ENCODE measurements around the gene ADAMTS2. TPM values are rescaled to one million over a fixed set of nuclear protein-coding genes. Genes with fewer than 3 reads are reported as not detected.

Gene ADAMTS2
- total RNA-seq, 4 donors from 2014 or later = 6.0 to 20.9 (median 13.5) TPM

- intact Hi-C loops (cut with DNase I; ENCODE audit: low total_unique reads) = no loop called here
- Histone ChIP-seq H3K27me3 (no peaks in the 10 kb centered on the region), H3K9me3 (no peaks in the 10 kb centered on the region), H3K4me1 (no peaks in the 10 kb centered on the region), H3K36me3 (no peaks in the 10 kb centered on the region), H3K27ac (no peak overlapping the region), H3K4me3 (no peak overlapping the region)
- 75% methylated on average over 5 of the region's 5 CpGs; no CpG with 5 or more reads in 1 of the 2 donors for WGBS, 2 donors (ENCODE audit: low coverage in 1 of 2)
- in situ Hi-C loops (cut with MboI; ENCODE audit: low pct_ligation_motif_present in 1 of 4, low pct_unique_long_range_greater_than_20kb in 1 of 4, low sequenced_read_pairs in 3 of 4) = no loop called here
- peak; percentile 3 for DNase-seq
- no peak for TF ChIP-seq POLR2AphosphoS5 (IDR thresholded peaks at IDR 0.05)
- TF ChIP-seq POLR2A (IDR thresholded peaks at IDR 0.05) = no peak
- TF ChIP-seq EP300 (IDR thresholded peaks at IDR 0.05; ENCODE audit: low read depth) = no peak
- TF ChIP-seq CTCF (IDR thresholded peaks at IDR 0.05) = no peak
Measured at GRCh38 chr5:179253730-179254129, 91.5 kb downstream of the ADAMTS2 start.

- WGBS, 2 donors (ENCODE audit: low coverage in 1 of 2) = 70 to 84% methylated on average over 3 to 8 of the region's 8 CpGs
- Histone ChIP-seq H3K27me3 (no peaks in the 10 kb centered on the region), H3K9me3 (no peaks in the 10 kb centered on the region), H3K27ac (no peak overlapping the region), H3K4me3 (no peak overlapping the region), H3K36me3 (no peaks in the 10 kb centered on the region), H3K4me1 (no peaks in the 10 kb centered on the region)
- intact Hi-C loops (cut with DNase I; ENCODE audit: low total_unique reads) = no loop called here
- in situ Hi-C loops (cut with MboI; ENCODE audit: low pct_ligation_motif_present in 1 of 4, low pct_unique_long_range_greater_than_20kb in 1 of 4, low sequenced_read_pairs in 3 of 4) = no loop called here
- no peak for DNase-seq
- TF ChIP-seq POLR2AphosphoS5 (IDR thresholded peaks at IDR 0.05) (no peak), POLR2A (IDR thresholded peaks at IDR 0.05) (no peak), CTCF (IDR thresholded peaks at IDR 0.05) (no peak), EP300 (IDR thresholded peaks at IDR 0.05; ENCODE audit: low read depth) (no peak)
Measured at GRCh38 chr5:179251276-179251969, 93.8 kb downstream of the ADAMTS2 start.

- Histone ChIP-seq H3K9me3 (no peaks in the 10 kb centered on the region), H3K4me1 (no peaks in the 10 kb centered on the region), H3K27ac (no peak overlapping the region), H3K36me3 (no peaks in the 10 kb centered on the region), H3K27me3 (no peaks in the 10 kb centered on the region), H3K4me3 (no peak overlapping the region)
- TF ChIP-seq POLR2AphosphoS5 (IDR thresholded peaks at IDR 0.05) (no peak), CTCF (IDR thresholded peaks at IDR 0.05) (no peak), POLR2A (IDR thresholded peaks at IDR 0.05) (no peak), EP300 (IDR thresholded peaks at IDR 0.05; ENCODE audit: low read depth) (no peak)
- in situ Hi-C loops (cut with MboI; ENCODE audit: low pct_ligation_motif_present in 1 of 4, low pct_unique_long_range_greater_than_20kb in 1 of 4, low sequenced_read_pairs in 3 of 4) (no loop called here), intact Hi-C loops (cut with DNase I; ENCODE audit: low total_unique reads) (no loop called here)
- peak; percentile 2 for DNase-seq
- WGBS, 2 donors (ENCODE audit: low coverage in 1 of 2) = 84% methylated on average over 13 of the region's 13 CpGs; no CpG with 5 or more reads in 1 of the 2 donors
Measured at GRCh38 chr5:179250561-179251225, 94.6 kb downstream of the ADAMTS2 start.

GRCh38 chr5:179246227-179246626, 99.0 kb downstream of the ADAMTS2 start:
- Histone ChIP-seq H3K27me3 (no peaks in the 10 kb centered on the region), H3K4me1 (peaks cover 0 to 2% (median 0%) of the 10 kb centered on the region in 4 donors), H3K4me3 (no peak overlapping the region), H3K27ac (no peak overlapping the region), H3K36me3 (no peaks in the 10 kb centered on the region), H3K9me3 (no peaks in the 10 kb centered on the region)
- intact Hi-C loops (cut with DNase I; ENCODE audit: low total_unique reads) = loop anchor here (10.0 kb wide), 1 partner anchor 1429 kb away; no protein-coding TSS in a partner anchor
- 87 to 100% methylated on average over 2 of the region's 2 CpGs for WGBS, 2 donors (ENCODE audit: low coverage in 1 of 2)
- TF ChIP-seq EP300 (IDR thresholded peaks at IDR 0.05; ENCODE audit: low read depth) (no peak), POLR2A (IDR thresholded peaks at IDR 0.05) (no peak), POLR2AphosphoS5 (IDR thresholded peaks at IDR 0.05) (no peak), CTCF (IDR thresholded peaks at IDR 0.05) (no peak)
- no peak for DNase-seq
- in situ Hi-C loops (cut with MboI; ENCODE audit: low pct_ligation_motif_present in 1 of 4, low pct_unique_long_range_greater_than_20kb in 1 of 4, low sequenced_read_pairs in 3 of 4) = no loop called here

All from transverse colon (tissue), 4 donors.